GM12891 (cell line): ENCODE data around the gene ATP6AP1.

ENCODE experiments used
- DNase-seq: peaks from one replicate; pipeline ENCODE4 v3.0.0; 2011; ENCODE audit warnings: low spot score; ENCODE audit not compliant: insufficient read length
- FAIRE-seq: peaks from 2 replicates; lab custom pipeline; 2011; peaks lifted over from hg19 to GRCh38; lab: Jason Lieb, UNC
- PAX5 ChIP-seq: IDR thresholded peaks from 2 replicates; pipeline ENCODE4 v1.6.1; 2011; ENCODE audit warnings: low read length, moderate library complexity, mild to moderate bottlenecking; ENCODE audit not compliant: insufficient read depth, severe bottlenecking
- POLR2A ChIP-seq: IDR thresholded peaks from 2 replicates; pipeline ENCODE4 v1.6.1; 2011; ENCODE audit warnings: low read depth, low read length, control low read depth
- POLR2AphosphoS5 ChIP-seq: IDR thresholded peaks from 2 replicates; pipeline ENCODE4 v1.6.1; 2011; ENCODE audit warnings: low read depth, low read length, control low read depth
- POU2F2 ChIP-seq: IDR thresholded peaks from 2 replicates; pipeline ENCODE4 v1.6.1; 2011; ENCODE audit warnings: low read depth, mild to moderate bottlenecking, control low read depth, low read length, moderate library complexity
- SPI1 ChIP-seq: IDR thresholded peaks from 2 replicates; pipeline ENCODE4 v1.6.1; 2011; ENCODE audit warnings: low read depth, low read length, control low read depth
- TAF1 ChIP-seq: IDR thresholded peaks from 2 replicates; pipeline ENCODE4 v1.6.1; 2011; ENCODE audit warnings: low read depth, low read length, control low read depth

ATP6AP1 gene

GRCh38 chrX:154478728-154479622, 50.5 kb downstream of the ATP6AP1 start, which contains the start of gene LAGE3:
TSS of gene LAGE3 (minus strand) at chrX:154479281. CDS start at chrX:154478915, 366 bp downstream.
- peak; percentile 85 for DNase-seq
- TF ChIP-seq POLR2A (no peak; the same call in 1 of the 2 replicates), PAX5 (peak; percentile 87)
- FAIRE-seq = peak; percentile 98

GRCh38 chrX:154481195-154481594, 52.7 kb downstream of the ATP6AP1 start:
- no peak for DNase-seq
- no peak for FAIRE-seq
- no peak for TF ChIP-seq PAX5
- no peak for TF ChIP-seq POLR2A
- TF ChIP-seq SPI1 = no peak
- no peak for TF ChIP-seq POLR2AphosphoS5
- no peak for TF ChIP-seq POU2F2
- no peak for TF ChIP-seq TAF1

- FAIRE-seq (peak; percentile 63), DNase-seq (no peak)
- TF ChIP-seq PAX5 = no peak
- TF ChIP-seq POLR2A = no peak
- TF ChIP-seq POLR2AphosphoS5 = no peak
- no peak for TF ChIP-seq POU2F2
- no peak for TF ChIP-seq SPI1
- TF ChIP-seq TAF1 = no peak
Observed at GRCh38 chrX:154481911-154482601, 53.6 kb downstream of the ATP6AP1 start.

- DNase-seq = no peak
- FAIRE-seq = no peak
Observed at GRCh38 chrX:154482786-154483185, 54.3 kb downstream of the ATP6AP1 start.

GRCh38 chrX:154483325-154483724, 54.8 kb downstream of the ATP6AP1 start:
- no peak for FAIRE-seq

More at GRCh38 chrX:154482786-154483185, 54.3 kb downstream of the ATP6AP1 start:
- TF ChIP-seq PAX5 (no peak), SPI1 (no peak), POLR2AphosphoS5 (no peak), POU2F2 (no peak), POLR2A (no peak), TAF1 (no peak)

GRCh38 chrX:154484255-154485149, 56.0 kb downstream of the ATP6AP1 start:
- TF ChIP-seq POU2F2 (no peak), SPI1 (no peak), TAF1 (no peak), PAX5 (no peak), POLR2A (no peak), POLR2AphosphoS5 (no peak)
- DNase-seq (no peak), FAIRE-seq (no peak)

More at GRCh38 chrX:154483325-154483724, 54.8 kb downstream of the ATP6AP1 start:
- TF ChIP-seq POU2F2 = no peak
- no peak for TF ChIP-seq POLR2AphosphoS5
- TF ChIP-seq POLR2A = no peak
- TF ChIP-seq PAX5 = no peak
- TF ChIP-seq TAF1 = no peak
- no peak for TF ChIP-seq SPI1
- DNase-seq = no peak

- FAIRE-seq = peak; percentile 96
- TF ChIP-seq PAX5 (no peak), POLR2A (no peak), SPI1 (no peak), POU2F2 (no peak)
- DNase-seq = no peak
Observed at GRCh38 chrX:154485150-154486051, 56.9 kb downstream of the ATP6AP1 start.

GRCh38 chrX:154486052-154486395, 57.5 kb downstream of the ATP6AP1 start:
- DNase-seq (no peak), FAIRE-seq (no peak)
- no peak for TF ChIP-seq PAX5
- no peak for TF ChIP-seq POLR2A
- TF ChIP-seq TAF1 = no peak
